Endothelial cell of umbilical vein (primary cell): ENCODE results near the gene ACSF3. TPM values are rescaled to one million over a fixed set of nuclear protein-coding genes. Genes with fewer than 3 reads are reported as not detected.

Experiments
- BruUV-seq: library from RNA; stranded (reverse); fragments of 400-500 nt; replicated peaks from 2 replicates; lab custom pipeline; 2021; lab: Mats Ljungman, UMichigan
- CTCF ChIA-PET: fragments of 300-600, 350-600 bp; sonication (Branson Sonifier 250); formaldehyde crosslinking; loops from one replicate; lab custom pipeline; 2021; ENCODE audit warnings: antibody characterized with exemption, inconsistent platforms; lab: Charles Lee
- POLR2A ChIA-PET: fragments of 300-600, 350-600 bp; sonication (Branson Sonifier 250); formaldehyde crosslinking; loops from one replicate; lab custom pipeline; 2021; ENCODE audit warnings: antibody characterized with exemption, inconsistent platforms; lab: Charles Lee
- DNase-seq: peaks from one replicate; pipeline ENCODE4 v3.0.0-alpha.2; 2011; ENCODE audit warnings: low read depth, low spot score
- FAIRE-seq: peaks from 2 replicates; lab custom pipeline; 2011; peaks lifted over from hg19 to GRCh38; lab: Jason Lieb, UNC
- H2AFZ ChIP-seq: 2 replicates; pipeline ENCODE4 v1.6.0; 2012; ENCODE audit warnings: low read depth, low read length, control low read depth, inconsistent platforms
- H3K27ac ChIP-seq: 2 replicates; pipeline ENCODE4 v1.5.1; 2011; ENCODE audit warnings: low read depth, mild to moderate bottlenecking, control low read depth, low read length, moderate library complexity; ENCODE audit not compliant: insufficient read depth
- H3K27me3 ChIP-seq, 2 experiments: 2 replicates each; pipeline versions ENCODE4 v1.6.0 to v1.6.1; 2011; ENCODE audit warnings: low read length in 2 of 2, mixed read lengths in 1 of 2; ENCODE audit not compliant: control insufficient read depth in 2 of 2, insufficient read depth in 2 of 2
- H3K36me3 ChIP-seq, 2 experiments: 2 replicates in 1 of 2; 3 replicates in 1 of 2; pipeline ENCODE4 v1.5.1; 2011; ENCODE audit warnings: low read length in 2 of 2, mild to moderate bottlenecking in 1 of 2, moderate library complexity in 1 of 2; ENCODE audit not compliant: control insufficient read depth in 2 of 2, insufficient read depth in 2 of 2; ENCODE audit errors: extremely low read depth in 1 of 2
- H3K4me1 ChIP-seq: 3 replicates; pipeline ENCODE4 v1.5.1; 2011; ENCODE audit warnings: mild to moderate bottlenecking, low read length; ENCODE audit not compliant: control insufficient read depth, insufficient read depth; ENCODE audit errors: extremely low read depth
- H3K4me2 ChIP-seq: 2 replicates; pipeline ENCODE4 v1.6.1; 2011; ENCODE audit warnings: low read length, control low read depth, mixed read lengths; ENCODE audit not compliant: insufficient read depth
- H3K4me3 ChIP-seq, 3 experiments: fragments of 200-600 bp in 1 of 3; sonication (generic), shearing (Covaris generic) in 1 of 3; replicated peaks in 1 of 3; 2 replicates each; pipeline ENCODE4 v1.5.1; 2011 to 2016; ENCODE audit warnings: control low read depth in 3 of 3, low read length in 3 of 3, mild to moderate bottlenecking in 2 of 3, inconsistent platforms in 1 of 3, low read depth in 1 of 3, moderate library complexity in 1 of 3; ENCODE audit not compliant: insufficient read depth in 1 of 3
- H3K79me2 ChIP-seq: 2 replicates; pipeline ENCODE4 v1.6.0; 2012; ENCODE audit warnings: low read length, inconsistent platforms; ENCODE audit not compliant: control insufficient read depth, insufficient read depth
- H3K9ac ChIP-seq: replicated peaks from 2 replicates; pipeline ENCODE3; 2011; ENCODE audit warnings: low read length, control low read depth; ENCODE audit not compliant: insufficient read depth; ENCODE audit errors: extremely low read depth
- H3K9me1 ChIP-seq: replicated peaks from 3 replicates; pipeline ENCODE4 v1.6.0; 2011; ENCODE audit warnings: mild to moderate bottlenecking, low read length; ENCODE audit not compliant: control insufficient read depth, insufficient read depth; ENCODE audit errors: extremely low read depth
- H3K9me3 ChIP-seq: replicated peaks from 2 replicates; pipeline ENCODE4 v1.5.1; 2012; ENCODE audit warnings: low read length, inconsistent platforms; ENCODE audit not compliant: control insufficient read depth, insufficient read depth
- H4K20me1 ChIP-seq: replicated peaks from 2 replicates; pipeline ENCODE3; 2011; ENCODE audit warnings: mild to moderate bottlenecking, low read length; ENCODE audit not compliant: control insufficient read depth, insufficient read depth; ENCODE audit errors: extremely low read depth
- CTCF ChIP-seq, 2 donors: IDR thresholded peaks; 1 replicate in 1 of 2; 2 replicates in 1 of 2; pipeline ENCODE4 v1.5.1; 2011; ENCODE audit warnings: low read length in 2 of 2, mild to moderate bottlenecking in 2 of 2, moderate library complexity in 2 of 2, control low read depth in 1 of 2, inconsistent platforms in 1 of 2, low read depth in 1 of 2; ENCODE audit not compliant: insufficient read depth in 1 of 2; ENCODE audit errors: extremely low read depth in 1 of 2
- EZH2 ChIP-seq: IDR thresholded peaks from 2 replicates; pipeline ENCODE4 v1.6.1; 2012; ENCODE audit warnings: borderline replicate concordance, low read depth, mild to moderate bottlenecking, moderate library complexity, low read length, inconsistent platforms; ENCODE audit not compliant: severe bottlenecking
- FOS ChIP-seq: IDR thresholded peaks from 2 replicates; pipeline ENCODE4 v1.6.1; 2011; ENCODE audit warnings: mild to moderate bottlenecking, low read length, moderate library complexity, borderline replicate concordance; ENCODE audit not compliant: insufficient read depth
- GATA2 ChIP-seq: IDR thresholded peaks from 2 replicates; pipeline ENCODE4 v1.7.0; 2011; ENCODE audit warnings: low read depth, mild to moderate bottlenecking, moderate library complexity, mixed read lengths, low read length; ENCODE audit not compliant: insufficient read length, insufficient read depth
- JUN ChIP-seq: IDR thresholded peaks from 2 replicates; pipeline ENCODE4 v1.6.1; 2011; ENCODE audit warnings: borderline replicate concordance, low read depth; ENCODE audit not compliant: insufficient read length, insufficient read depth
- MYC ChIP-seq: IDR thresholded peaks from one replicate; pipeline ENCODE4 v1.6.1; 2011; ENCODE audit warnings: mild to moderate bottlenecking, low read depth, low read length
- POLR2A ChIP-seq: IDR thresholded peaks from 2 replicates; pipeline ENCODE4 v1.6.1; 2012; ENCODE audit warnings: low read depth, mild to moderate bottlenecking, control low read depth, low read length
- POLR2AphosphoS5 ChIP-seq: IDR thresholded peaks from 2 replicates; pipeline ENCODE4 v1.6.1; 2012; ENCODE audit warnings: low read depth, mild to moderate bottlenecking, control low read depth, low read length, moderate library complexity; ENCODE audit not compliant: insufficient read depth
- dilution Hi-C: fragments of 300-500 bp; cut with MboI; formaldehyde crosslinking; loops from one replicate; pipeline ENCODE4 v1.15.0; 2019; ENCODE audit warnings: low sequenced_read_pairs; ENCODE audit not compliant: extremely low pct_ligation_motif_present
- intact Hi-C: fragments of 100-400 bp; cut with micrococcal nuclease; formaldehyde crosslinking; loops from one replicate; pipeline ENCODE4 v1.10.0; 2022
- polyA plus RNA-seq, 4 experiments: library from polyadenylated mRNA; depleted of rRNA in 3 of 4; stranded (reverse) in 3 of 4; unstranded in 1 of 4; fragments of >200 nt; gene quantifications; 2 replicates each; pipeline versions ENCODE4 v1.2.1 to v1.2.3, GENCODE V29; 2011 to 2012; ENCODE audit warnings: missing spikeins in 1 of 4
- total RNA-seq: library from RNA; stranded (reverse); gene quantifications from 2 replicates; pipeline ENCODE4 v1.2.3, GENCODE V29; 2021
- TF ChIP-seq, protein P1 (sequence below): IDR thresholded peaks from 2 replicates; pipeline ENCODE4 v1.6.1; 2011; ENCODE audit not compliant: insufficient read depth, insufficient read length

Gene ACSF3
- total and polyA plus RNA-seq, 2 donors (not counting 3 experiments of a cell fraction or from before 2014, with no cell fraction given), result 18.6 to 33.2 TPM

GRCh38 chr16:89095491-89095951 is 1.9 kb downstream of the ACSF3 start:
- TF ChIP-seq EZH2, result no peak
- TF ChIP-seq GATA2, result no peak
- no peak for TF ChIP-seq POLR2A
- TF ChIP-seq CTCF (IDR thresholded peaks at IDR 0.05; ENCODE audit: extremely low read depth in 1 of 2, insufficient read depth in 1 of 2, low read depth in 1 of 2, low read length in 2 of 2), result no peak
- TF ChIP-seq JUN, result no peak
- TF ChIP-seq FOS, result no peak
- TF ChIP-seq, protein P1, sequence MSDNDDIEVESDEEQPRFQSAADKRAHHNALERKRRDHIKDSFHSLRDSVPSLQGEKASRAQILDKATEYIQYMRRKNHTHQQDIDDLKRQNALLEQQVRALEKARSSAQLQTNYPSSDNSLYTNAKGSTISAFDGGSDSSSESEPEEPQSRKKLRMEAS, result no peak
- TF ChIP-seq POLR2AphosphoS5, result no peak
- TF ChIP-seq MYC, result no peak
- Histone ChIP-seq H3K9me3 (no peaks in the 10 kb centered on the region), H3K27me3 (peaks cover 2 to 3% of the 10 kb centered on the region in 2 experiments), H3K4me3 (no peak overlapping the region), H3K4me2 (no peak overlapping the region), H3K27ac (no peak overlapping the region), H2AFZ (no peak overlapping the region), H4K20me1 (no peaks in the 10 kb centered on the region), H3K79me2 (peaks cover 43% of the 10 kb centered on the region), H3K4me1 (peaks cover 8% of the 10 kb centered on the region), H3K9me1 (no peaks in the 10 kb centered on the region), H3K36me3 (no peaks in the 10 kb centered on the region), H3K9ac (no peak overlapping the region)
- ChIA-PET CTCF (no interaction called here), POLR2A (no interaction called here)
- BruUV-seq, result no TSS peak
- FAIRE-seq (no peak), DNase-seq (no peak)
- dilution Hi-C loops (no loop called here), intact Hi-C loops (no loop called here)
